SIG-M5 treated with dmso at 0.1 percent for 504 hours (cell line): ENCODE data around the gene HAT1.

Experiments used
- DNase-seq: peaks from one replicate; lab custom pipeline; 2025; ENCODE audit not compliant: unreplicated experiment; lab: John Stamatoyannopoulos, UW

Gene HAT1

GRCh38 chr2:171919453-171919852, 2.8 kb upstream of the HAT1 start:
- no peak for DNase-seq

GRCh38 chr2:171921970-171922229, 361 bp upstream of the HAT1 start:
- no peak for DNase-seq

GRCh38 chr2:171923206-171923605, 945 bp downstream of the HAT1 start:
- DNase-seq, result peak; percentile 51

- peak; percentile 44 for DNase-seq
These were observed 2.1 kb downstream of the HAT1 start for GRCh38 chr2:171924170-171924942.

- no peak for DNase-seq
These were observed 8.1 kb downstream of the HAT1 start for GRCh38 chr2:171930385-171930784.

- peak; percentile 54 for DNase-seq
These were observed 16.9 kb downstream of the HAT1 start for GRCh38 chr2:171939058-171939742.

GRCh38 chr2:171939743-171940071, 17.4 kb downstream of the HAT1 start:
- peak; percentile 80 for DNase-seq

- no peak for DNase-seq
These were observed 19.0 kb downstream of the HAT1 start for GRCh38 chr2:171941316-171941699.

- no peak for DNase-seq
These were observed 21.6 kb downstream of the HAT1 start for GRCh38 chr2:171943869-171944268.

- DNase-seq, result no peak
These were observed 30.0 kb downstream of the HAT1 start for GRCh38 chr2:171952276-171952675.

GRCh38 chr2:171952748-171953147, 30.5 kb downstream of the HAT1 start:
- DNase-seq, result no peak

- peak; percentile 98 for DNase-seq
These were observed 34.0 kb downstream of the HAT1 start for GRCh38 chr2:171956135-171956825.

GRCh38 chr2:171957061-171957460, 34.8 kb downstream of the HAT1 start:
- DNase-seq, result peak; percentile 72

GRCh38 chr2:171958475-171958874, 36.2 kb downstream of the HAT1 start:
- peak; percentile 93 for DNase-seq

- no peak for DNase-seq
These were observed 37.7 kb downstream of the HAT1 start for GRCh38 chr2:171959998-171960397.

GRCh38 chr2:171960570-171960969, 38.3 kb downstream of the HAT1 start:
- no peak for DNase-seq

- no peak for DNase-seq
These were observed 40.9 kb downstream of the HAT1 start for GRCh38 chr2:171963198-171963597.

- no peak for DNase-seq
These were observed 42.0 kb downstream of the HAT1 start for GRCh38 chr2:171964308-171964707.

GRCh38 chr2:171965238-171965637, 43.0 kb downstream of the HAT1 start:
- no peak for DNase-seq

- DNase-seq, result no peak
These were observed 43.4 kb downstream of the HAT1 start for GRCh38 chr2:171965661-171966060.

- no peak for DNase-seq
These were observed 44.0 kb downstream of the HAT1 start for GRCh38 chr2:171966235-171966634.

GRCh38 chr2:171966688-171967087, 44.4 kb downstream of the HAT1 start:
- DNase-seq, result no peak
